ENCODE data around the gene PDGFD. TPM values are rescaled to one million over a fixed set of nuclear protein-coding genes. Genes with fewer than 3 reads are reported as not detected.

Gene PDGFD
- total and polyA plus RNA-seq, 2 donors (not counting 1 experiment from before 2014, with no cell fraction given), result 1.3 TPM

GRCh38 chr11:104106136-104106754, 57.7 kb downstream of the PDGFD start:
- no peak overlapping the region for H3K9ac ChIP-seq (ENCODE audit: insufficient read depth, low read length)
- no peaks in the 10 kb centered on the region for H3K79me2 ChIP-seq (ENCODE audit: control insufficient read depth, insufficient read depth, low read length)
- no peak overlapping the region for H3K4me3 ChIP-seq (replicated peaks in 1 of 4; ENCODE audit: control extremely low read depth in 1 of 4, insufficient read depth in 1 of 4, low read depth in 3 of 4, low read length in 4 of 4)
- TF ChIP-seq EZH2 (IDR thresholded peaks at IDR 0.05; ENCODE audit: low read length, missing control alignments), result no peak
- TF ChIP-seq CTCF (conservative IDR thresholded peaks at IDR 0.05 in 1 of 2, IDR thresholded peaks at IDR 0.05 in 1 of 2; ENCODE audit: low read depth in 1 of 2, low read length in 2 of 2), result no peak
- no peaks in the 10 kb centered on the region for H3K9me3 ChIP-seq (ENCODE audit: control insufficient read depth, insufficient read depth, low read depth, low read length)
- no peaks in the 10 kb centered on the region for H3K27me3 ChIP-seq (ENCODE audit: control insufficient read depth, insufficient read depth, low read length)
- no peaks in the 10 kb centered on the region for H4K20me1 ChIP-seq (ENCODE audit: control insufficient read depth, extremely low read depth, insufficient read depth, low read length)
- H2AFZ ChIP-seq (ENCODE audit: low read length), result no peak overlapping the region
- H3K36me3 ChIP-seq (ENCODE audit: control insufficient read depth, insufficient read depth, low read length), result no peaks in the 10 kb centered on the region
- no peaks in the 10 kb centered on the region for H3K4me1 ChIP-seq (ENCODE audit: control insufficient read depth, extremely low read depth, insufficient read depth, low read length)
- DNase-seq (ENCODE audit: low read depth in 2 of 2), result peak; percentile 52 to 61
- no peak overlapping the region for H3K4me2 ChIP-seq (ENCODE audit: extremely low read depth, insufficient read depth, low read length)
- no peak overlapping the region for H3K27ac ChIP-seq (ENCODE audit: insufficient read depth, low read length)

DNA sequence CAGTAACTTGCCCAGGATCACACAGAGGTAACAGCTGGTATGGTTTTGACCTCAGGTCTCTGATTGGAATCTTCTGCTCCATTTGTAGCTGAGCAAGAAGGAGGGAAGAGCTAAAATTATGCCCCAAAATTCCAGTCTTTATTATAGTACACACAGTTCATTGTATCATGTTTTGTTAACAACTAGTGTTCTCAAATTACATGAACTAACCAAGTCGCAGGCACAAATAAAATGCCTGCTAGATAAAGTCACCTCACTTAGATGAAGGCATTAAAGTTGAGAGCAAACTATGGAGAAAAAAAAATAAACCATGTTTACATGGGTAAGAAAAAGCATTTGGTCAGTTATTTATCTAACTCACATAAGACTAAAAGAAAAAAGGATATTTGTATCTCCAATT, 58.8 kb downstream of the PDGFD start:
- Histone ChIP-seq H3K36me3 (ENCODE audit: control insufficient read depth, insufficient read depth, low read length) (no peaks in the 10 kb centered on the region), H4K20me1 (ENCODE audit: control insufficient read depth, extremely low read depth, insufficient read depth, low read length) (no peaks in the 10 kb centered on the region), H3K9me3 (ENCODE audit: control insufficient read depth, insufficient read depth, low read depth, low read length) (no peaks in the 10 kb centered on the region), H3K9ac (ENCODE audit: insufficient read depth, low read length) (no peak overlapping the region), H3K27me3 (ENCODE audit: control insufficient read depth, insufficient read depth, low read length) (no peaks in the 10 kb centered on the region), H3K79me2 (ENCODE audit: control insufficient read depth, insufficient read depth, low read length) (no peaks in the 10 kb centered on the region), H3K27ac (ENCODE audit: insufficient read depth, low read length) (no peak overlapping the region), H3K4me3 (replicated peaks in 1 of 4; ENCODE audit: control extremely low read depth in 1 of 4, insufficient read depth in 1 of 4, low read depth in 3 of 4, low read length in 4 of 4) (no peak overlapping the region), H3K4me2 (ENCODE audit: extremely low read depth, insufficient read depth, low read length) (no peak overlapping the region), H3K4me1 (ENCODE audit: control insufficient read depth, extremely low read depth, insufficient read depth, low read length) (no peaks in the 10 kb centered on the region), H2AFZ (ENCODE audit: low read length) (no peak overlapping the region)
- peak in 1 of 2 donors; percentile 17 for DNase-seq (ENCODE audit: low read depth in 2 of 2)
- TF ChIP-seq EZH2 (IDR thresholded peaks at IDR 0.05; ENCODE audit: low read length, missing control alignments) (no peak), CTCF (conservative IDR thresholded peaks at IDR 0.05 in 1 of 2, IDR thresholded peaks at IDR 0.05 in 1 of 2; ENCODE audit: low read depth in 1 of 2, low read length in 2 of 2) (no peak)

- no peak for DNase-seq (ENCODE audit: low read depth in 2 of 2)
- Histone ChIP-seq H3K79me2 (ENCODE audit: control insufficient read depth, insufficient read depth, low read length) (no peaks in the 10 kb centered on the region), H3K36me3 (ENCODE audit: control insufficient read depth, insufficient read depth, low read length) (no peaks in the 10 kb centered on the region), H3K9ac (ENCODE audit: insufficient read depth, low read length) (no peak overlapping the region), H3K4me3 (replicated peaks in 1 of 4; ENCODE audit: control extremely low read depth in 1 of 4, insufficient read depth in 1 of 4, low read depth in 3 of 4, low read length in 4 of 4) (no peak overlapping the region), H3K9me3 (ENCODE audit: control insufficient read depth, insufficient read depth, low read depth, low read length) (no peaks in the 10 kb centered on the region), H3K27ac (ENCODE audit: insufficient read depth, low read length) (no peak overlapping the region), H4K20me1 (ENCODE audit: control insufficient read depth, extremely low read depth, insufficient read depth, low read length) (no peaks in the 10 kb centered on the region), H3K27me3 (ENCODE audit: control insufficient read depth, insufficient read depth, low read length) (no peaks in the 10 kb centered on the region), H2AFZ (ENCODE audit: low read length) (no peak overlapping the region), H3K4me2 (ENCODE audit: extremely low read depth, insufficient read depth, low read length) (no peak overlapping the region), H3K4me1 (ENCODE audit: control insufficient read depth, extremely low read depth, insufficient read depth, low read length) (no peaks in the 10 kb centered on the region)
- TF ChIP-seq CTCF (conservative IDR thresholded peaks at IDR 0.05 in 1 of 2, IDR thresholded peaks at IDR 0.05 in 1 of 2; ENCODE audit: low read depth in 1 of 2, low read length in 2 of 2) (no peak), EZH2 (IDR thresholded peaks at IDR 0.05; ENCODE audit: low read length, missing control alignments) (no peak)
Measured at GRCh38 chr11:104104664-104105063, 59.3 kb downstream of the PDGFD start.
